Psoas muscle (tissue), 8 donors: ENCODE data around the gene PPP1R13L. TPM values are rescaled to one million over a fixed set of nuclear protein-coding genes. Genes with fewer than 3 reads are reported as not detected.
A peak's percentile ranks its signal among the peaks of the same experiment; 100 is the strongest.

Source experiments
- ATAC-seq, 4 donors: fragments of 200-7000 bp; cut with Tn5 transposase; one replicate each; pipeline ENCODE4 v1.9.1; 2020; ENCODE audit warnings: moderate library complexity in 3 of 4, mild to moderate bottlenecking in 2 of 4
- DNase-seq, 2 donors: peaks; one replicate each; pipeline ENCODE4 v3.0.0-alpha.2; 2020
- H3K27ac ChIP-seq: fragments of 200-600 bp; one replicate; pipeline ENCODE4 v1.8.0; 2022
- H3K27me3 ChIP-seq, 3 donors: fragments of 200-600 bp in 1 of 3; one replicate each; pipeline versions ENCODE4 v1.6.1 to v1.8.0; 2013 to 2022; ENCODE audit warnings: low read length in 2 of 3, mild to moderate bottlenecking in 2 of 3, moderate library complexity in 1 of 3; ENCODE audit not compliant: insufficient read depth in 3 of 3
- H3K36me3 ChIP-seq, 2 donors: fragments of 200-600 bp in 1 of 2; one replicate each; pipeline versions ENCODE4 v1.6.1 to v1.8.0; 2013 to 2022; ENCODE audit warnings: low read depth in 1 of 2, mild to moderate bottlenecking in 1 of 2, moderate library complexity in 1 of 2; ENCODE audit not compliant: insufficient read depth in 1 of 2
- H3K4me1 ChIP-seq: fragments of 200-600 bp; one replicate; pipeline ENCODE4 v1.8.0; 2022
- H3K4me3 ChIP-seq: fragments of 200-600 bp; one replicate; pipeline ENCODE4 v1.8.0; 2022; ENCODE audit warnings: mild to moderate bottlenecking
- H3K9me3 ChIP-seq: fragments of 200-600 bp; one replicate; pipeline ENCODE4 v1.8.0; 2022
- CTCF ChIP-seq: fragments of 200-600 bp; IDR thresholded peaks from one replicate; pipeline ENCODE4 v1.8.0; 2022; ENCODE audit warnings: antibody characterized with exemption
- WGBS, 3 donors: extraction: QIAGEN DNeasy Blood & Tissue Kit; methylation state at CpG; one replicate each; pipeline versions ENCODE4 v1.1.6 to v1.1.7; 2013; 5-methylcytosine and 5-hydroxymethylcytosine counted together
- intact Hi-C, 2 donors: fragments of 100-400 bp; cut with DNase I; formaldehyde crosslinking; loops; one replicate each; pipeline versions ENCODE4 v1.11.0 to v1.14.2; 2022
- polyA plus RNA-seq, 3 donors: library from polyadenylated mRNA; stranded (reverse); fragments of 200-250 nt; gene quantifications; one replicate each; pipeline ENCODE4 v1.2.3, GENCODE V29; 2013
- total RNA-seq, 4 donors: library from RNA; stranded (reverse); fragmentation: NEBNext Ultra II Directional in 2 of 4; extraction: Animal tissue kit (Norgen Biotek cat#: 25700) in 2 of 4; gene quantifications; one replicate each; pipeline versions ENCODE4 v1.2.1 to v1.2.4, GENCODE V29; 2021 to 2023
- donor health status: healthy with polysubstance abuse.
- donor health status: DM: no; HTN: no; CAD: no; lungs with moderate emphysema.
- donor health status: Bipolar disorder and iron deficiency.
- donor health status: healthy.
- donor health status: DM: yes; HTN: yes; CAD: no.
- donor health status: DM: no; HTN: no; CAD: no.
- donor health status: DM: no; HTN: no; CAD: no.
- donor health status: DM: yes; HTN: yes; CAD: no.

Gene PPP1R13L
- total and polyA plus RNA-seq, 7 donors = 1.8 to 21.4 (median 4.8) TPM

GRCh38 chr19:45424191-45425058 lies 19.6 kb upstream of the PPP1R13L start:
- no peaks in the 10 kb centered on the region for H3K27me3 ChIP-seq
- WGBS, 3 donors = 10 to 17% (median 17%) methylated on average over 24 of the region's 24 CpGs
- H3K4me3 ChIP-seq = peak overlapping the region; percentile 65
- no peaks in the 10 kb centered on the region for H3K9me3 ChIP-seq
- peak; percentile 66 to 75 (median 66) for ATAC-seq
- intact Hi-C loops = no loop called here
- H3K27ac ChIP-seq = peak overlapping the region; percentile 94
- no peak for TF ChIP-seq CTCF
- H3K36me3 ChIP-seq = peaks cover 0 to 18% of the 10 kb centered on the region in 2 donors
- H3K4me1 ChIP-seq = peaks cover 30% of the 10 kb centered on the region
- DNase-seq = peak; percentile 82 to 86

- Histone ChIP-seq H3K4me3 (peak within 1 kb of the TSS; percentile 65), H3K27ac (peak within 1 kb of the TSS; percentile 94), H3K9me3 (no peaks in the 10 kb centered on the region), H3K4me1 (peaks cover 23% of the 10 kb centered on the region), H3K36me3 (peaks cover 0 to 25% of the 10 kb centered on the region in 2 donors), H3K27me3 (no peaks in the 10 kb centered on the region)
- 0 to 1% (median 0%) methylated on average over 36 to 37 of the region's 37 CpGs for WGBS, 3 donors
- ATAC-seq = peak; percentile 70 to 83 (median 78)
- intact Hi-C loops = no loop called here
- no peak for TF ChIP-seq CTCF
- peak; percentile 95 for DNase-seq
Observed at GRCh38 chr19:45423589-45424190, 18.8 kb upstream of the PPP1R13L start, which contains the start of gene ERCC1. Gene ERCC1 (minus strand): TSS chr19:45423917. CDS start chr19:45423374, 543 bp downstream.

- peak overlapping the region; percentile 65 for H3K4me3 ChIP-seq
- DNase-seq (no peak), ATAC-seq (no peak)
- peaks cover 20% of the 10 kb centered on the region for H3K4me1 ChIP-seq
- intact Hi-C loops = no loop called here
- no peaks in the 10 kb centered on the region for H3K9me3 ChIP-seq
- 13 to 14% (median 13%) methylated on average over 18 to 20 of the region's 20 CpGs for WGBS, 3 donors
- peak overlapping the region; percentile 94 for H3K27ac ChIP-seq
- H3K27me3 ChIP-seq = no peaks in the 10 kb centered on the region
- TF ChIP-seq CTCF = no peak
- peaks cover 0 to 31% of the 10 kb centered on the region in 2 donors for H3K36me3 ChIP-seq
Observed at GRCh38 chr19:45423033-45423588, 18.2 kb upstream of the PPP1R13L start.

- H3K9me3 ChIP-seq = no peaks in the 10 kb centered on the region
- H3K4me3 ChIP-seq = no peak overlapping the region
- H3K36me3 ChIP-seq = peaks cover 5 to 42% of the 10 kb centered on the region in 2 donors
- H3K27me3 ChIP-seq = no peaks in the 10 kb centered on the region
- WGBS, 3 donors = 80 to 84% (median 82%) methylated on average over 6 of the region's 6 CpGs
- intact Hi-C loops = no loop called here
- no peak for ATAC-seq
- no peak for TF ChIP-seq CTCF
- peaks cover 20% of the 10 kb centered on the region for H3K4me1 ChIP-seq
- no peak for DNase-seq
- H3K27ac ChIP-seq = no peak overlapping the region
Observed at GRCh38 chr19:45421947-45422498, 17.2 kb upstream of the PPP1R13L start.
